Activated T-helper 1 cell treated with anti-CD3 and anti-CD28 coated beads, Interleukin-12 subunit alpha, Interleukin-12 subunit beta, Interleukin-2, Interleukin-4 antibody, amounts not matched to agents 30 ng/mL and 10 ng/mL and 1 ng/mL, durations not matched to agents 14 hours and 24 hours and 36 hours (primary cell): ENCODE measurements around the gene HDAC7. TPM values are rescaled to one million over a fixed set of nuclear protein-coding genes. Genes with fewer than 3 reads are reported as not detected.
A peak's percentile ranks its signal among the peaks of the same experiment; 100 is the strongest.

ENCODE experiments used
- DNase-seq: peaks from one replicate; pipeline ENCODE4 v3.0.0; 2021; ENCODE audit warnings: low spot score
- H3K27ac Mint-ChIP-seq: one replicate; pipeline ENCODE4 v1.8.0; 2021; ENCODE audit warnings: mild to moderate bottlenecking, mixed read lengths
- H3K27me3 Mint-ChIP-seq: one replicate; pipeline ENCODE4 v1.8.0; 2022; ENCODE audit warnings: mild to moderate bottlenecking, moderate library complexity, mixed read lengths; ENCODE audit not compliant: insufficient read depth
- H3K36me3 Mint-ChIP-seq: one replicate; pipeline ENCODE4 v1.8.0; 2021; ENCODE audit warnings: low read depth, mixed read lengths
- H3K4me1 Mint-ChIP-seq: one replicate; pipeline ENCODE4 v1.8.0; 2021; ENCODE audit warnings: low read depth, mixed read lengths
- H3K4me3 Mint-ChIP-seq: one replicate; pipeline ENCODE4 v1.8.0; 2021; ENCODE audit warnings: mild to moderate bottlenecking, moderate library complexity, mixed read lengths
- H3K9me3 Mint-ChIP-seq: one replicate; pipeline ENCODE4 v1.8.0; 2021; ENCODE audit warnings: mixed read lengths
- intact Hi-C: fragments of 100-400 bp; cut with micrococcal nuclease; formaldehyde crosslinking; loops from one replicate; pipeline ENCODE4 v1.15.1; 2024
- total RNA-seq: library from RNA; stranded (reverse); gene quantifications from 2 replicates; pipeline ENCODE4 v1.2.3, GENCODE V29; 2022

Gene HDAC7
- total RNA-seq = 453 and 466 TPM in 2 replicates

DNA sequence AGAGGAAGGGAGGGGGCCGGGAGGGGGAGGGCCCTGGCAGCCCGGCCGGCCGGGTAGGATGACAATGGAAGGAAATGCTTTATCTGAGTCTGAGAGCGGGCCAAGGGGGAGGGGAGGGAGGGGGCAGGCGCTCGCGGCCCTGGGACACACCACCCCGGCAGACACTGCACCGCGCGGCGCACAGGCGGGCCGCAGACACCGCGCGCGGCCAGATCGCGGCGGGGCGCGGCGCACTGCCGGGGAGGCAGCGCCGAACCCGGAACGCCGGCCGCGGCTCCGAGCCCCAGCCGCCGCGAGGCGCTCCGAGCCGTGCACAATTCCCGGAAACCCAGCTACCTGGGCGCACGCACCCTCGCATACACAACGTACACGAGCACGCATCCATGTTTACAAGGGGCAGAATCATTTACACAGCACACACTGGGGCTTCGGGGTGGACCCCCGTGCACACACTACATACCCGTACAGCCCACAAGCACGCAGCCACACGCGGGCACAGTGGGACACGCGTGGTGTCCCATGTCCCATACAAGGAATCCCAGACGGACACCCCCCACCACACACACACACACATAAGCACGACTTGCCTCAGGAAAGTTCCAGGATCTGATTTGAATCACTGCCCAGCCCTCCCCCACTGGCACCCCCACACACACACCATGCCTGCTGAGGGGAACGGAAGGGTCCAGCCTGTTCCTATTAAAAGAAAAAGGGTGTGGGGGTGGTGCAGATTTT lies at the start of gene HDAC7:
HDAC7 (minus strand) TSS at position 8 of the 735 bp plus-strand sequence. CDS start 118 bp downstream, outside the sequence.
- intact Hi-C loops = loop anchor here (1.0 to 10.0 kb wide), 7 partner anchors 12 to 1605 kb away; partner anchors contain the start of gene RPAP3
- peaks cover under 1% of the 10 kb centered on the region for H3K9me3 Mint-ChIP-seq
- H3K4me3 Mint-ChIP-seq = peak within 1 kb of the TSS; percentile 96
- H3K36me3 Mint-ChIP-seq = peaks cover 49% of the 10 kb centered on the region
- H3K27ac Mint-ChIP-seq = peak within 1 kb of the TSS; percentile 98
- H3K4me1 Mint-ChIP-seq = peaks cover 78% of the 10 kb centered on the region
- H3K27me3 Mint-ChIP-seq = peaks cover 1% of the 10 kb centered on the region
- DNase-seq = peak; percentile 54

DNA sequence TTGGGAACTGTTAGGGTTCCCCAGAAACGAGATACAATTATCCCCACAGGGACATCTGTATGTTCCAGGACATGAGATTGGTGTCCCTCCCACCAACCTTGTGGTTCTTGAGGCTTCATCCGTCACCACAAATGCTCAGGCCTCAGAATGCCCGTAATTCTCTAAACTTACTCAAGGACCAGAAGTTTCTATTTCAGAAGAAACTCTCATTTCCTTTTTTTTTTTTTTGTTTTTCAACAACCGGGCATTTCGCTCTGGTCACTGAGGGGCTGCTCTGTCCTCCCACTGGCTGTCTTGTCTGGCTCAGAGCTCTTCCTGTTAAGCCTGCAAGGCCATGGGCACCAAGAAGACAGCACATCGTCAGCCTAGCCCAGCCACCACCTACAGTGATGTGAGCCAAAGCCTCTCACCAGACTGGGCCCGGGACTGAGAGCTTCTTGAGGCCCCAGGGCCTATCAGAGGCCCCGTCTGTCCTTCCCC lies 48.9 kb upstream of the HDAC7 start:
- intact Hi-C loops = loop anchor here (1.0 kb wide), 1 partner anchor 8 kb away; no protein-coding TSS in a partner anchor
- Mint-ChIP-seq H3K4me3 (peak overlapping the region; percentile 55), H3K36me3 (peaks cover 77% of the 10 kb centered on the region), H3K27ac (peak overlapping the region; percentile 98), H3K9me3 (no peaks in the 10 kb centered on the region), H3K27me3 (no peaks in the 10 kb centered on the region), H3K4me1 (peaks cover 90% of the 10 kb centered on the region)
- no peak for DNase-seq

DNA sequence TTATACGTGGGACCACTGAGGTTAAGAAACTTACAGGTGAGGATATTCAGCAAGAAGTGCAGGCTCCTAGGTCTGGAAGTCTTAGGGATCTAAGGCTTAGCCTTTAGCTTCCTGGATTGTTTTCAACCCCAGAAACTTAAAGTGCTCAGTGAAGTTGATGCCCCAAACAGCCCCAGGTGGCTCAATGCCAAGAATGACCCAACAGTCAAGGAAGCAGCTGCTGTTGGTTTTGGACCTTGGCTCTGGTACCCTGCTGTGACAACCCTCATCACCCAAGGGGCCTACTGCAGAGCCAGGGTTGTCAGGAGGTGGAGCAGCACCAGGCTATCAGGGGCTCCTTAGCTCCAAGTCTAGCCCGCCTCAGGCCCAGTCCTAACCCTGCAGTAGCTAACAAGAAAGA lies 48.3 kb upstream of the HDAC7 start:
- no peaks in the 10 kb centered on the region for H3K9me3 Mint-ChIP-seq
- intact Hi-C loops = loop anchor here (1.0 kb wide), 1 partner anchor 8 kb away; no protein-coding TSS in a partner anchor
- H3K36me3 Mint-ChIP-seq = peaks cover 77% of the 10 kb centered on the region
- peak overlapping the region; percentile 72 for H3K4me3 Mint-ChIP-seq
- H3K27ac Mint-ChIP-seq = peak overlapping the region; percentile 98
- no peaks in the 10 kb centered on the region for H3K27me3 Mint-ChIP-seq
- peaks cover 91% of the 10 kb centered on the region for H3K4me1 Mint-ChIP-seq
- no peak for DNase-seq

DNA sequence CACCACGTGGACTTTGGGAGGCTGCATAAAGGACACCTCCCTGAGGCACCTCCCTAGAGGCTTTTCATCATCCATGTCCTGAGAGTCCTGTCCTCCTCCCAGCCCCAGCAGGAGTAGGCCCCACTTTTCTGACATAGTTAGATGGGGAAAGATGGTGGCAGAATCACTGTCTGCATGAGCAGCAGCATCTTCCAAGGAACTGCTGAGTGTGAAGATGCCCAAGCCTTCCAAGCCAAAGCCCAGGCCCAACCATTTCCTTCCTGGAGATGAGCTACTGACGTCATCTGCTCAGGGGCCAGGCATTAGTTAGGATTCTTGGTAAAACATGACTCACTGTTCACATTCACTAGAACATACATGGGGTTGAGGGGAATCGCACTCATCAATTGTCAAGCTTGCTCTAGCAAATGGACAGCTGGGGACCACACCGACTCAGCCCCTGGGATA lies 47.8 kb upstream of the HDAC7 start:
- Mint-ChIP-seq H3K4me1 (peaks cover 91% of the 10 kb centered on the region), H3K9me3 (no peaks in the 10 kb centered on the region), H3K4me3 (peak overlapping the region; percentile 72), H3K27ac (peak overlapping the region; percentile 98), H3K36me3 (peaks cover 77% of the 10 kb centered on the region), H3K27me3 (no peaks in the 10 kb centered on the region)
- intact Hi-C loops = loop anchor here (1.0 kb wide), 2 partner anchors 18 to 37 kb away; partner anchors contain the start of gene VDR
- peak; percentile 44 for DNase-seq

DNA sequence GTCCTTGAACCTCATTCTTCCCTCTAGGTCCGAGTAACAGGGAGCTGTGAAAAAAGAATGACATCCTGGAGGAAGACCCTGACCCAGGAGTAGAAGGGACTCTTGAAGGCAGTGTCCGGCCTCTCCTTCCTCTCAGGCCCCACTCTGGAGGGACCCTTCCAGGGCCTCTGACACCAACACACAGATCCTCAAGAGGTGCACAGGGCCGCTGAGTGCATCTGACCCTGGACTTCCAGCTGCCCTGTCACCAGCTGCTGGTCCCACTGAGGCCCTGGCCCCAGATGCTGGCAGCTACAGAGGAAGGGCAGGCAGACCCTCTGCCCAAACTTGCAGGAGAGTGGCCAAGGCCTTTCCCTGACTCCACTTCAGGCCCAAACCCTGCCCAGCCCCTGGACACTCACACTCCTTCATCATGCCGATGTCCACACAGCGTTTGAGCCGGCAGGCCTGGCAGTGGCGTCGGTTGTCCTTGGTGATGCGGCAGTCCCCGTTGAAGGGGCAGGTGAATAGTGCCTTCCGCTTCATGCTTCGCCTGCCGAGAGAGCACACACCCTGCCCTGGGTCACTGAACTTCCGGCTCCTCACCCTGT lies 45.0 kb upstream of the HDAC7 start:
- H3K27ac Mint-ChIP-seq = peak overlapping the region; percentile 80
- H3K27me3 Mint-ChIP-seq = no peaks in the 10 kb centered on the region
- H3K9me3 Mint-ChIP-seq = no peaks in the 10 kb centered on the region
- H3K4me3 Mint-ChIP-seq = peak overlapping the region; percentile 37
- no peak for DNase-seq
- H3K4me1 Mint-ChIP-seq = peaks cover 91% of the 10 kb centered on the region
- peaks cover 81% of the 10 kb centered on the region for H3K36me3 Mint-ChIP-seq
- intact Hi-C loops = loop anchor here (5.0 kb wide), 1 partner anchor 83 kb away; no protein-coding TSS in a partner anchor

GRCh38 chr12:47863985-47864384 lies 44.3 kb upstream of the HDAC7 start:
- Mint-ChIP-seq H3K9me3 (no peaks in the 10 kb centered on the region), H3K27ac (peak overlapping the region; percentile 80), H3K4me3 (no peak overlapping the region), H3K36me3 (peaks cover 87% of the 10 kb centered on the region), H3K27me3 (no peaks in the 10 kb centered on the region), H3K4me1 (peaks cover 92% of the 10 kb centered on the region)
- intact Hi-C loops = loop anchor here (5.0 kb wide), 1 partner anchor 83 kb away; no protein-coding TSS in a partner anchor
- no peak for DNase-seq

DNA sequence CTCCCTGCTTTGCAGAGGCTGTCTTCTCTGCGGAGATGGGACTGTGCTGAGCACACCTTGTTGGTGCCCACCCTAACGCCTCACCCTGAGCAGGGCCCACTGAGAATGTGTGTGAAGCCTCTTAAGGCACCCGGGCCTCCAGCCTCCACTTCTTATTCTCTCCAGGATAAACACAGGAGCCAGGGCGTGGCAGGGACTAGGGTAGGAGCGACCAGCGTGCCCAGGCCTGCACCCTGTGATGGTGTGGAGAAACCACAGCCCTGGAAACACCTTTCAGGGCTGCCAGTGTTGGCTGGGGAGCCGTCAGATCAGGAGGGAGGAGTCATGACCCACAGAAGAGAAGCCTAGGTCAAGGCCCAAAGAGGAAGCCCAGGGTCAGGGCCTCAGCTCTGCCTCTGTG lies 43.8 kb upstream of the HDAC7 start:
- Mint-ChIP-seq H3K4me1 (peaks cover 92% of the 10 kb centered on the region), H3K4me3 (no peak overlapping the region), H3K27me3 (no peaks in the 10 kb centered on the region), H3K36me3 (peaks cover 85% of the 10 kb centered on the region), H3K27ac (peak overlapping the region; percentile 80), H3K9me3 (no peaks in the 10 kb centered on the region)
- no peak for DNase-seq
- intact Hi-C loops = loop anchor here (5.0 kb wide), 1 partner anchor 84 kb away; no protein-coding TSS in a partner anchor

DNA sequence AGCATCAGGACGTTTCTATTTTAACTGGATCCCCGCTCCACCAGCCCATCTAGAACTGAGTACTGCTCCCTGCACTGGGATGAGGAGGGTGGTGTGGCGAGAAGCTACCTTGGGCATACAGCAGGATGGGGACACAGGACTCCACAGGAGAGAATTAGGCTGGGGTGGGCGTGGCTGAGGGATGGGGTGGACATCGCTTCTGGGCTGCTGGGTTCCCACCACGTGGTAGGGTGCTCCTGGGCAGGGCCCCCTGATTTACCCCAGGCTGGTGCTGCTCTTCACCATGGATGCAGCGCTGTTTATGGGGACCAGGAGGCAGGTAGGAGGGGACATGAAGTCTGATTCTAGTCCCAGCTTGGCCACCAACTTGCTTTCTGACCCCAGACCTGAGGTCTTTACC lies 43.2 kb upstream of the HDAC7 start:
- intact Hi-C loops = loop anchor here (5.0 kb wide), 1 partner anchor 84 kb away; no protein-coding TSS in a partner anchor

GRCh38 chr12:47862167-47862750 lies 42.6 kb upstream of the HDAC7 start:
- Mint-ChIP-seq H3K4me3 (no peak overlapping the region), H3K4me1 (peaks cover 82% of the 10 kb centered on the region), H3K27me3 (no peaks in the 10 kb centered on the region), H3K36me3 (peaks cover 87% of the 10 kb centered on the region), H3K27ac (peak overlapping the region; percentile 98), H3K9me3 (no peaks in the 10 kb centered on the region)
- no peak for DNase-seq
- intact Hi-C loops = loop anchor here (5.0 kb wide), 1 partner anchor 85 kb away; no protein-coding TSS in a partner anchor

More for the DNA sequence above, 43.2 kb upstream of the HDAC7 start:
- Mint-ChIP-seq H3K36me3 (peaks cover 87% of the 10 kb centered on the region), H3K4me1 (peaks cover 88% of the 10 kb centered on the region), H3K27me3 (no peaks in the 10 kb centered on the region), H3K27ac (peak overlapping the region; percentile 80), H3K9me3 (no peaks in the 10 kb centered on the region), H3K4me3 (no peak overlapping the region)
- DNase-seq = no peak

DNA sequence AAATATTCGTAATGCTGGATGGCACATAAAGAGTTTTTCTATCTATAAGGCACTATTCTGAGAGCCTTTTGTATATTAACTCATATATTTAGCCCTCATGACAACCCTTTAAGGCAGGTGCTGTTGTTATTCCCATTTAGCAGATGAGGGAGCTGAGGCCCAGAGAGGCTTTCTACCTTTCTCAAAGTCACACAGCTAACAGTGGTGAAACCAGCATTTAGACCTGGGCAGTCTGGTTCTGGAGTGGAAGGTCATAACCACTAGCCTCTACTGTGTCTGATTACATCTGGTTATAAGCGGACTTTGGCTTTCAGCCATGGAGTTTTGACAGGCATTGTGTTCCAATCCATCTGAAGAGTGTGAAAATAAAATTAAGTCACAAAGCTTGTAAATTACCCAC lies 41.2 kb upstream of the HDAC7 start:
- no peak for DNase-seq
- H3K27me3 Mint-ChIP-seq = no peaks in the 10 kb centered on the region
- peaks cover 72% of the 10 kb centered on the region for H3K4me1 Mint-ChIP-seq
- peaks cover 87% of the 10 kb centered on the region for H3K36me3 Mint-ChIP-seq
- peak overlapping the region; percentile 98 for H3K27ac Mint-ChIP-seq
- intact Hi-C loops = loop anchor here (1.0 to 5.0 kb wide), 8 partner anchors 7 to 304 kb away; partner anchors contain the start of genes TMEM106C and VDR
- peak overlapping the region; percentile 75 for H3K4me3 Mint-ChIP-seq
- H3K9me3 Mint-ChIP-seq = no peaks in the 10 kb centered on the region

GRCh38 chr12:47860279-47860841 lies 40.7 kb upstream of the HDAC7 start:
- no peak for DNase-seq
- no peaks in the 10 kb centered on the region for H3K9me3 Mint-ChIP-seq
- H3K4me3 Mint-ChIP-seq = peak overlapping the region; percentile 75
- H3K27me3 Mint-ChIP-seq = no peaks in the 10 kb centered on the region
- peaks cover 71% of the 10 kb centered on the region for H3K4me1 Mint-ChIP-seq
- peaks cover 85% of the 10 kb centered on the region for H3K36me3 Mint-ChIP-seq
- H3K27ac Mint-ChIP-seq = peak overlapping the region; percentile 98
- intact Hi-C loops = loop anchor here (1.0 to 5.0 kb wide), 8 partner anchors 8 to 304 kb away; partner anchors contain the start of genes TMEM106C and VDR
